ENCODE results near the gene NGFR.

The NGFR gene

GRCh38 chr17:49494399-49494985, 601 bp upstream of the NGFR start:
- Histone ChIP-seq H3K9ac (no peak overlapping the region), H3K27ac (no peak overlapping the region), H3K4me2 (ENCODE audit: low read length) (no peak overlapping the region), H3K4me1 (peaks cover 18% of the 10 kb centered on the region), H3K4me3 (ENCODE audit: low read depth, low read length) (no peak overlapping the region), H2AFZ (peak overlapping the region; percentile 41), H3K79me2 (no peaks in the 10 kb centered on the region), H3K9me3 (ENCODE audit: control insufficient read depth, low read length) (no peaks in the 10 kb centered on the region), H3K27me3 (ENCODE audit: control insufficient read depth, insufficient read depth, low read length) (peaks cover 14% of the 10 kb centered on the region), H3K36me3 (ENCODE audit: control insufficient read depth, insufficient read depth, low read length) (no peaks in the 10 kb centered on the region)
- no peak for TF ChIP-seq CTCF (IDR thresholded peaks at IDR 0.05)

- Histone ChIP-seq H3K79me2 (no peaks in the 10 kb centered on the region), H3K27ac (no peak overlapping the region), H3K4me3 (ENCODE audit: low read depth, low read length) (peak overlapping the region; percentile 5), H3K36me3 (ENCODE audit: control insufficient read depth, insufficient read depth, low read length) (no peaks in the 10 kb centered on the region), H2AFZ (peak overlapping the region; percentile 50), H3K9ac (no peak overlapping the region), H3K27me3 (ENCODE audit: control insufficient read depth, insufficient read depth, low read length) (peaks cover 14% of the 10 kb centered on the region), H3K9me3 (ENCODE audit: control insufficient read depth, low read length) (no peaks in the 10 kb centered on the region), H3K4me2 (ENCODE audit: low read length) (no peak overlapping the region), H3K4me1 (peaks cover 18% of the 10 kb centered on the region)
- no peak for TF ChIP-seq CTCF (IDR thresholded peaks at IDR 0.05)
Observed at GRCh38 chr17:49495842-49496182, 719 bp downstream of the NGFR start.

- H3K4me2 ChIP-seq (ENCODE audit: low read length) = peak overlapping the region; percentile 71
- peaks cover 14% of the 10 kb centered on the region for H3K27me3 ChIP-seq (ENCODE audit: control insufficient read depth, insufficient read depth, low read length)
- no peaks in the 10 kb centered on the region for H3K36me3 ChIP-seq (ENCODE audit: control insufficient read depth, insufficient read depth, low read length)
- no peak overlapping the region for H3K27ac ChIP-seq
- H3K9me3 ChIP-seq (ENCODE audit: control insufficient read depth, low read length) = no peaks in the 10 kb centered on the region
- H3K79me2 ChIP-seq = no peaks in the 10 kb centered on the region
- peak overlapping the region; percentile 57 for H2AFZ ChIP-seq
- H3K4me3 ChIP-seq (ENCODE audit: low read depth, low read length) = peak overlapping the region; percentile 36
- no peak overlapping the region for H3K9ac ChIP-seq
- H3K4me1 ChIP-seq = peaks cover 18% of the 10 kb centered on the region
- TF ChIP-seq CTCF (IDR thresholded peaks at IDR 0.05) = peak; percentile 75
Observed at GRCh38 chr17:49496183-49496866, 1.2 kb downstream of the NGFR start.

GRCh38 chr17:49496867-49497147, 1.7 kb downstream of the NGFR start:
- no peak for TF ChIP-seq CTCF (IDR thresholded peaks at IDR 0.05)
- no peaks in the 10 kb centered on the region for H3K9me3 ChIP-seq (ENCODE audit: control insufficient read depth, low read length)
- no peak overlapping the region for H3K9ac ChIP-seq
- H2AFZ ChIP-seq = peak overlapping the region; percentile 57
- H3K27ac ChIP-seq = no peak overlapping the region
- peaks cover 18% of the 10 kb centered on the region for H3K4me1 ChIP-seq
- H3K36me3 ChIP-seq (ENCODE audit: control insufficient read depth, insufficient read depth, low read length) = no peaks in the 10 kb centered on the region
- no peaks in the 10 kb centered on the region for H3K79me2 ChIP-seq
- peak overlapping the region; percentile 71 for H3K4me2 ChIP-seq (ENCODE audit: low read length)
- peaks cover 14% of the 10 kb centered on the region for H3K27me3 ChIP-seq (ENCODE audit: control insufficient read depth, insufficient read depth, low read length)
- peak overlapping the region; percentile 36 for H3K4me3 ChIP-seq (ENCODE audit: low read depth, low read length)

Measured in parathyroid adenoma (tissue), 2 donors.